Lower leg skin (tissue), 4 donors: Measurements from ENCODE around the gene STUB1. TPM values are rescaled to one million over a fixed set of nuclear protein-coding genes. Genes with fewer than 3 reads are reported as not detected.
A peak's percentile ranks its signal among the peaks of the same experiment; 100 is the strongest.

Experiments
- DNase-seq, 2 donors: peaks; one replicate each; pipeline ENCODE4 v3.0.0-alpha.2; 2019; ENCODE audit warnings: low spot score in 2 of 2
- H3K4me3 ChIP-seq: fragments of 200-600 bp; sonication (generic); 2 replicates; pipeline ENCODE4 v1.5.1; 2017; ENCODE audit warnings: mild to moderate bottlenecking, low read depth; ENCODE audit not compliant: poor library complexity, severe bottlenecking
- POLR2A ChIP-seq, 2 donors: fragments of 450-650 bp; IDR thresholded peaks; one replicate each; pipeline ENCODE4 v1.6.1; 2016 to 2017; ENCODE audit warnings: antibody characterized with exemption in 2 of 2, mild to moderate bottlenecking in 1 of 2, moderate library complexity in 1 of 2
- WGBS, 2 donors: methylation state at CpG; one replicate each; pipeline ENCODE4 v1.1.5; 2018; 5-methylcytosine and 5-hydroxymethylcytosine counted together
- intact Hi-C: fragments of 100-400 bp; cut with DNase I; formaldehyde crosslinking; loops from one replicate; pipeline ENCODE4 v1.15.0; 2023; ENCODE audit warnings: low total_unique reads
- total RNA-seq, 4 donors: library from RNA; depleted of rRNA; stranded (reverse); fragments of >200 nt; gene quantifications; one replicate each; pipeline ENCODE4 v1.1.0, GENCODE V29; 2016
- TF ChIP-seq, protein P1 (sequence below), 3 donors: fragments of 450-650 bp; IDR thresholded peaks; one replicate each; pipeline ENCODE4 v1.5.1; 2016; ENCODE audit warnings: antibody characterized with exemption in 3 of 3, mild to moderate bottlenecking in 3 of 3, moderate library complexity in 2 of 3

STUB1 gene
- 100 to 1,000 TPM; 195 to 272 (median 198) TPM for total RNA-seq

GRCh38 chr16:679814-680624, at the start of gene STUB1:
STUB1 (plus strand) TSS chr16:680410; CDS start chr16:680526, 116 bp downstream.
- peak within 1 kb of the TSS; percentile 76 for H3K4me3 ChIP-seq
- peak; percentile 83 to 98 for DNase-seq
- TF ChIP-seq, protein P1, sequence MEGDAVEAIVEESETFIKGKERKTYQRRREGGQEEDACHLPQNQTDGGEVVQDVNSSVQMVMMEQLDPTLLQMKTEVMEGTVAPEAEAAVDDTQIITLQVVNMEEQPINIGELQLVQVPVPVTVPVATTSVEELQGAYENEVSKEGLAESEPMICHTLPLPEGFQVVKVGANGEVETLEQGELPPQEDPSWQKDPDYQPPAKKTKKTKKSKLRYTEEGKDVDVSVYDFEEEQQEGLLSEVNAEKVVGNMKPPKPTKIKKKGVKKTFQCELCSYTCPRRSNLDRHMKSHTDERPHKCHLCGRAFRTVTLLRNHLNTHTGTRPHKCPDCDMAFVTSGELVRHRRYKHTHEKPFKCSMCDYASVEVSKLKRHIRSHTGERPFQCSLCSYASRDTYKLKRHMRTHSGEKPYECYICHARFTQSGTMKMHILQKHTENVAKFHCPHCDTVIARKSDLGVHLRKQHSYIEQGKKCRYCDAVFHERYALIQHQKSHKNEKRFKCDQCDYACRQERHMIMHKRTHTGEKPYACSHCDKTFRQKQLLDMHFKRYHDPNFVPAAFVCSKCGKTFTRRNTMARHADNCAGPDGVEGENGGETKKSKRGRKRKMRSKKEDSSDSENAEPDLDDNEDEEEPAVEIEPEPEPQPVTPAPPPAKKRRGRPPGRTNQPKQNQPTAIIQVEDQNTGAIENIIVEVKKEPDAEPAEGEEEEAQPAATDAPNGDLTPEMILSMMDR (IDR thresholded peaks at IDR 0.05), result no peak
- TF ChIP-seq POLR2A (IDR thresholded peaks at IDR 0.05), result peak in 1 of 2 donors; percentile 5
- 1 to 3% methylated on average over 12 to 65 of the region's 91 CpGs for WGBS, 2 donors
- intact Hi-C loops, result no loop called here

DNA sequence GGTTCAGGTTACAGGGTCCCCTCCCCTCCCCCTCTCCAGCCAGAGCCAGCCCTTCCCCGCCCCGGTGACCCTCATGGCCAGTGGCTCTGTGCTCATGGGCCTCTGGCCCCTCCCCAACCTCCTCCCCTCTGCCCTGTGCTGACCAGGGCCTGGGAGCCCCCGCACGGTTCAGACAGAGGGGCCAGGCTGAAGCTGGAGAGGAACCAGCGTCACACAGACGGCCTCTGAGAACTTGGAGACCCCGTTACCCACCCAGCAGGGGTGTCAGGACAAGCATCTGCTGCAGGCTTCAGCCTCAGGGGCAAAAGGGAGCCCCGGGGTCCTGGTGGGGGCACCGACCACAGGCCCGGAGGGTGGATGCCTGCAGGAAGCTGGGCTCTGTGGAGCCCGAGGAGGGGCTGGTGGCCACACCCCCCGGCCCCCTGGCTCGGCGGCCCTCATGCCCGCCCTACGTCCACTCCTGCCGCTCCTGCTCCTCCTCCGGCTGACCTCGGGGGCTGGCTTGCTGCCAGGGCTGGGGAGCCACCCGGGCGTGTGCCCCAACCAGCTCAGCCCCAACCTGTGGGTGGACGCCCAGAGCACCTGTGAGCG, 49.3 kb upstream of the STUB1 start, which contains the start of gene WFIKKN1:
Gene WFIKKN1 (plus strand): TSS at position 171 of the 591 bp plus-strand sequence. CDS start 269 bp downstream, at position 440.
- DNase-seq, result no peak
- 11% methylated on average over 18 of the region's 23 CpGs; no CpG with 5 or more reads in 1 of the 2 donors for WGBS, 2 donors
- H3K4me3 ChIP-seq, result no peak within 1 kb of the TSS
- TF ChIP-seq, protein P1 (IDR thresholded peaks at IDR 0.05), result no peak
- TF ChIP-seq POLR2A (IDR thresholded peaks at IDR 0.05), result no peak
- intact Hi-C loops, result no loop called here

DNA sequence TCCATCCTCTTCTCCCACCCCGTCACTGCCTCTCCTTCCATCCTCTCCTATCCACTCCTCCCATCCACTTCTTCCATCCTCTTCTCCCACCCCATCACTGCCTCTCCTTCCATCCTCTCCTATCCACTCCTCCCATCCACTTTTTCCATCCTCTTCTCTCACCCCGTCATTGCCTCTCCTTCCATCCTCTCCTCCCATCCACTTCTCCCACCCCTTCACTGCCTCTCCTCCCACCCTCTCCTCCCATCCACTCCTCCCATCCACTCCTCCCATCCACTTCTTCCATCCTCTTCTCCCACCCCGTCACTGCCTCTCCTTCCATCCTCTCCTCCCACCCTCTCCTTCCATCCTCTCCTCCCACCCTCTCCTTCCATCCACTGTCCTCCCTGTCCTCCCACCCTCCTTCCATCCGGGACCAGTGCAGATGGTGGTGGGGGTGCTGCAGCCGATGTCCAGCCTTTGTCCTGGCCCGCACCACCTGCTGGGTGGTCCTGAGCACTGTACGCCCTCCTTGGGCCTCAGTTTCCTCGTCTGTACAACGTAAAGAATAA, 48.3 kb upstream of the STUB1 start:
- DNase-seq, result no peak
- no peak overlapping the region for H3K4me3 ChIP-seq
- 54 to 70% methylated on average over 9 of the region's 9 CpGs for WGBS, 2 donors
- TF ChIP-seq, protein P1 (IDR thresholded peaks at IDR 0.05), result no peak
- TF ChIP-seq POLR2A (IDR thresholded peaks at IDR 0.05), result no peak
- intact Hi-C loops, result no loop called here

DNA sequence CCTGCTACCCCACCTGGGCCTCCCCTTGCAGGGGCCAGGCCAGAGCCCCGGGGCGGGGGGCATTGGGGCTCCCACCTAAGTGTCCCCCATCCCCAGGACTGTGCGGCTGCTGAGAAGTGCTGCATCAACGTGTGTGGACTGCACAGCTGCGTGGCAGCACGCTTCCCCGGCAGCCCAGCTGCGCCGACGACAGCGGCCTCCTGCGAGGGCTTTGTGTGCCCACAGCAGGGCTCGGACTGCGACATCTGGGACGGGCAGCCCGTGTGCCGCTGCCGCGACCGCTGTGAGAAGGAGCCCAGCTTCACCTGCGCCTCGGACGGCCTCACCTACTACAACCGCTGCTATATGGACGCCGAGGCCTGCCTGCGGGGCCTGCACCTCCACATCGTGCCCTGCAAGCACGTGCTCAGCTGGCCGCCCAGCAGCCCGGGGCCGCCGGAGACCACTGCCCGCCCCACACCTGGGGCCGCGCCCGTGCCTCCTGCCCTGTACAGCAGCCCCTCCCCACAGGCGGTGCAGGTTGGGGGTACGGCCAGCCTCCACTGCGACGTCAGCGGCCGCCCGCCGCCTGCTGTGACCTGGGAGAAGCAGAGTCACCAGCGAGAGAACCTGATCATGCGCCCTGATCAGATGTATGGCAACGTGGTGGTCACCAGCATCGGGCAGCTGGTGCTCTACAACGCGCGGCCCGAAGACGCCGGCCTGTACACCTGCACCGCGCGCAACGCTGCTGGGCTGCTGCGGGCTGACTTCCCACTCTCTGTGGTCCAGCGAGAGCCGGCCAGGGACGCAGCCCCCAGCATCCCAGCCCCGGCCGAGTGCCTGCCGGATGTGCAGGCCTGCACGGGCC, 47.5 kb upstream of the STUB1 start:
- WGBS, 2 donors, result 90 to 95% methylated on average over 19 to 60 of the region's 67 CpGs
- DNase-seq, result no peak
- H3K4me3 ChIP-seq, result no peak overlapping the region
- TF ChIP-seq POLR2A (IDR thresholded peaks at IDR 0.05), result no peak
- TF ChIP-seq, protein P1 (IDR thresholded peaks at IDR 0.05), result no peak
- intact Hi-C loops, result no loop called here

GRCh38 chr16:633336-634050, 46.7 kb upstream of the STUB1 start:
- intact Hi-C loops, result no loop called here
- H3K4me3 ChIP-seq, result no peak overlapping the region
- TF ChIP-seq, protein P1 (IDR thresholded peaks at IDR 0.05), result no peak
- TF ChIP-seq POLR2A (IDR thresholded peaks at IDR 0.05), result no peak
- no peak for DNase-seq
- 95 to 96% methylated on average over 47 to 74 of the region's 74 CpGs for WGBS, 2 donors
